EL (cell line): ENCODE measurements around the gene CACNA2D4.
A peak's percentile ranks its signal among the peaks of the same experiment; 100 is the strongest.

Source experiments
- DNase-seq: peaks from one replicate; pipeline ENCODE4 v3.0.0-alpha.2; 2016

CACNA2D4 gene

DNA sequence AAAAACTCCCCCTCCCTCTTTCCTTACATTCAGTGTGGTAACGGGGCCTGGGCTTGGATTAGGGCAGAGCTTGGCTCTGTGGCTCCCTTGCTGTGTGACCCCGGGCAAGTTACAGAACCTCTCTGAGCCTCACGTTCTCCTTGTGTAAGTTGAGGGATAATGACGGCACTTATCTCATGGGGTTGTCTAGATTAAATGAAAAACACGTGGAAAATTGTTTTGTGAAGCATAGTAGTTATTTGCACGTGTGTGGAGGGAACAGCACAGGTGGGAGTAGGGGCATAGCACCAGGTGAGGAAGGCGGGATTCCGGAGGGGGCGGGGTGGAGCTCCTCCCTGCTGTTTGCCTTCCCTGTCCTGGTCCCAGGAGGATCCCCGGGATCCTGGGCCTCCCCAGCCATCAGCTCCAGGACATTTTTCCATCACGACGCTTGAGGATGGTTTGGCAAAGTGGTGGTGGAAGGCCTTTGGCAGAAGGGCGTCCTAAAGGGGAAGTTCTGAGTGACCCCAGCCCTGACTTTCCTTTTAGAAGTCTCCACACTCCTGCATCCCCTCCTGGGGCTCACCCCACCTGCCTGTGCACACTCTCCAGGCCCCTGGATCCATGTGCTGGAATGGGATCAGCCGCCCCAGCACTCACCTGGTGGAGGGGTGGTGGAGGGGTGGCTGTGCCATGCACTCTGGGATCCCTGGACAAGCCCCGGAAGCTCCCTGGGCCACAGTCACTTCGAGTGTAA, 75.4 kb downstream of the CACNA2D4 start:
- no peak for DNase-seq

- DNase-seq = no peak
Observed at GRCh38 chr12:1842183-1842904, 76.1 kb downstream of the CACNA2D4 start.

- no peak for DNase-seq
Observed at GRCh38 chr12:1841586-1842182, 76.8 kb downstream of the CACNA2D4 start.

- no peak for DNase-seq
Observed at GRCh38 chr12:1840981-1841425, 77.4 kb downstream of the CACNA2D4 start.

DNA sequence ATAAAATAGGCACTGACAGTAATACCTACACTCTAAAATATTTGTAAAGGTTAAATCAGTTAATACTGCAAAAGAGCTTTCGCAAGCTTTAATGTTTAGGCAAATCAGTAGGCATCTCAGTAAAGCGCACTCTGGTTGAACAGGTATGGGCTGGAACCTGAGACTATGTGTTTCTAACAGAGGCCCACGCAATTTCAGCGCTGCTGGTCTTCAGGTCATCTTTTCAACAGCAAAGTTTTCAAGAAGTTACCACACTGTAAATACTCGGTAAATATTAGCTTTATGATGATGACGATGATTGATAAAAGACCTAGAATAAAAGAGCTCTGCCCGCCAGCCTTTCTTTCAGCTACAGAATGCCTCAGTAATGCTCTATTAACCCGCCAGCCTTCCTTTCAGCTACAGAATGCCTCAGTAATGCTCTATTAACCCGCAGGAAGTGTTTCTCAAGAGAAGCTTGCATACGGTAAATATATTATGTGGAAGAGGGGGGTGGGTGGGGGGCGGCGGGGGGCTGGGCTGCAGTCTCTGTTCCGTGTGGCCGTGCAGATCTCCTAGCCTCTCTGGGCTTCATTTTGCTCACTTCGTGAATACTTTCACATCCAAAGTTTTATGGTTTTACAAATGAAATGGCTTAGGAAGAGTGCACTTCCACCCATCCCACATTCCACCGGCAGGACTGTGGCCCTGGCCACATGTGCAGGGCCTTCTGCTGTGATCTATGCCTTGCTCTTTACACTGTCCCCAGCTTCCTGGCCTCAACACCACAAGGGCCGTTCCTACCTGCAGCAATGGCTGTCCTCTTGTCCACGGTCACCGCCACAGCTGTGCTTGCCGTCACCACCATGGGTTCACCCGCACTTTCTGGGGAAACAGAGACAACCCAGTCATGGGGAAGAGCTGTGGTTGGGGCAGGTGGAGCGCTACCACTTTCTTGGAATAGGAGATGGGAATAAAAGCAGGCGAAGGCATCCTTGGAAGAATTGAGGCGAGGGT, 78.2 kb downstream of the CACNA2D4 start:
- DNase-seq = no peak

GRCh38 chr12:1839464-1839863, 79.0 kb downstream of the CACNA2D4 start:
- DNase-seq = no peak

GRCh38 chr12:1838994-1839365, 79.5 kb downstream of the CACNA2D4 start:
- DNase-seq = no peak

DNA sequence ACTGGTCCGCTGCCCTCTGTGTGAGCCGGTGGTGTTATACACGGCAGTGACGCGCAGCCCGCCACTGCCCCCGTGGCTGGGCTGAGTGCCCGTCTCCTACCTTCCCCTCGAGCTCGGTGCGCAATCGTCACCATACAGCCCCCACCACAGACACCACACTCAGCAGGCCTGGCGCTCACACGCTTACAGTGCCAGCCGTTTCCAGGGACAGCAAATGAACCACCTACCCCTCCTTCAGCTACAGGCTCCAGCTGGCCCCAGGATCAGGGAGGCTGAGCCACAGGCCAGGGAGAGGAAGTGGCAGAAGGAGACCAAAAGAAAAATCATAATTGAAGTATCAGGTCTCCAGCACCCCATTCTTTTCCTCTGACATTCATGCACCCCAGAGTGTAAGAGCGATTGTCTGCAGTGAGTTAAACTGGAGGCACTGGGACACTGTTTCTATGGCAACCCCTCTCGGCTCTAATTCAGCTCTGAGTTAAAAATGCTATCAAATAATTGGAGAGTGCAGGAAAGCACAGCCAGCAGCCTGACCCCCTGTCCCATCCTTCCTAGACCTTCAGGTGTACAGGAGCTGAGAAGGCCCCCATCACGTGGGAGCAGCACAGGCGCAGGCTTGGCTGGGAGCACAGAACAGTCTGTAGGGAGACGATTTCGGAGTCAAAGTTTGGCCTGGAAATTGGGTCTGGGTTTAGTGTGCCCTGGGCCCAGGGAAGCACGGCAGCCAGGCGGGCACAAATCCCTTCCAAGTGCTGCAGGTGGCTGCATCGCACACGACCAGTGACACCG, 80.1 kb downstream of the CACNA2D4 start:
- no peak for DNase-seq

DNA sequence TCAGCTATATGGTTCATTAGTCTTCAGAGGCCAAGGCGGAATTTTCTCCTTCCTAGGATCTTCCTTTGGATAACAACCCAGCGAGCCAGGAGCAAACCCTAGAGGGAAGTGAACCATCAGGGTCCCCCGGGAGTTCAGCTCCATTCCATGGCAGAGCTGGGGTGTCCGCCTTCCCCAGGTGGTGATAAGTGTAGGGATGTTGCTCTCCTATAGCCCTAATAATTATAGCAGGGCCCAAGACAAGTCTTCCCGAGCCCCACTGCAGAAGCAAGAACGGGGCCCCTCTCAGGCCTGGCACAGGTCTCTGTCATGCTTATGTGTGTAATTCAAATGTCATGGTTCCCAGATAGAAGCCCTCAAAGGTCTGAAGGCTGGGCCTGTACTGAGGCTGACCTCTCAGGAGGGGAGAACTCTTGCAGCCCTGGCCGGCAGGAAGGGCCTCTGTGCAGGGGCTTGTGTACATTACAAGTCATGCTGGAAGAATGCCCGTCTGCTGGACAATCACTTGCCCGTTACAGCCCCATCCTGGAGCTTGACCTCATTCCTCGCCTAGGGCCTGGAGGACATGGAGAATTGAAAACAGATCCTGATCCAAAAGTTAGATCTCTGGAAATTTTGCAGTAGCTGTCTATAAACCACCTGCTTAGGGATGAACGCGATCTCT, 80.8 kb downstream of the CACNA2D4 start:
- DNase-seq = peak; percentile 83

GRCh38 chr12:1836854-1837421, 81.5 kb downstream of the CACNA2D4 start:
- no peak for DNase-seq

DNA sequence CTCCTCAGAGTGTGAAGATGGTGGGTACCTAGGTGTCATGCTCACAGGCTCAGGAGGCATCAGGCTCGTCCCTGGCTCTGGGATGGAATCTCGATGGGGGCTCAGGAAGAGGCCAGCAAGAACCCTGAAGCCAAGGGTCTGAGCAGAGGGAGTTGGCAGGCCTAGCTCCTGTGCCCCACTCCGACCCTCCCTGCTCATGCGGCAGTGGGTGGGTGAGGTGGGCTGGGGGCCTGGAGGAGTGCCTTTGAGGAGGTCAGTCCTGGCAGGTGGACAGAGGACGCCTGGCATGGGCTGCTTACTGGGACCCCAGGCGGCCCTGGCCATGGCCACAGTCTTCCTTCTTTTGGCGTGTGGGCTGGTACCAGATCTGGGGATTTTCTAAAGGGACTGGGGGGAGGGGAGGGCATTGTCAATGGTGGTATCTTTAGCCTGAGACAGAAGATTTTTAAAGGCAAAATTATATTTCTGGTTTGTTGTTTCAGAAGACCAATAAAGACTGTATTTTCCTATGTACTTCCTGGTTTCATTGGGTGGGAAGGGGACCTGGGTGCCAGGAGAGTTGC, 82.1 kb downstream of the CACNA2D4 start:
- no peak for DNase-seq

DNA sequence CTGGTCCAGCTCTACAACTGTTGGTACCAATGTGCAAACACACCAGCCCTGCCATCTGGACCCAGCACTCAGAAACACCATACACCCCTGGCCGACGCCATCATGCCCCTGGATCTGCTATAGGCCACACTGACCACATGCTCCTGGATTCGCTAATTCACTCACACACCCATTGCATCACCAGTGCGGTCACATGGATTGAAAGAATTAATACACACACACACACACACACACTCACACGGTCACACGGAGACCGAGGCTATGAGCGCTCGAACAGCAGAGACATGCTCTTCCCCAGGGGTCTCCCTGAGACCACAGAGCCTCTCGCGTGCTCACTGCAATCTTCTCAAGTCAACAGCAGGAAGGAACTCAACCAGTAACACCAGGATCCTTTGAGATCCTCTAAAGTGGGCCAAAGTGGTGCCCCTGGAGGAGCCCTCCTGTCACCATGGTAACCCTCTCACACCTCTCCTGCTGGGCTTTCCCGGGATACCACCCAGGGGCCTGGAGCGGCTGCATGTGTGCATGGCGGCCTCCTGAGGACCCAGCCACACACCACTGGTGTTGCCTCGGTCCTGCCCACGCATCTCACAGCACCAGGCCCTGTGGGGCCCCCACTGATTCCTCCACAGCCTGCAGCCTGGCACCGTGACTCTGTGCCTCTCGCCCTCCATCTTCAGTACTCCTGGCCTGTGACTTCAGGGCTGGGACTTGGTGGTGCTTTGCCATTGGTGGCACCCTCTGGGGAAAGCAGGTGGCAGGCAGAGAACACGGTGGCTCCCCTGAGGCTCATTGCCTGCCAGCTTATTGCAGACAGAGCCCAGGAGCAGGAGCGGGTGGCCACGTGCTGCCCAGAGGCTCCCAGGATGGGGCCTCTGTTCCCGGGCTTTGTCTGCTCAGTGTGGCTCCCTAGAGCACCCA, 83.0 kb downstream of the CACNA2D4 start:
- DNase-seq = no peak

- no peak for DNase-seq
Observed at GRCh38 chr12:1834186-1834925, 84.1 kb downstream of the CACNA2D4 start.

- no peak for DNase-seq
Observed at GRCh38 chr12:1833596-1834028, 84.8 kb downstream of the CACNA2D4 start.

DNA sequence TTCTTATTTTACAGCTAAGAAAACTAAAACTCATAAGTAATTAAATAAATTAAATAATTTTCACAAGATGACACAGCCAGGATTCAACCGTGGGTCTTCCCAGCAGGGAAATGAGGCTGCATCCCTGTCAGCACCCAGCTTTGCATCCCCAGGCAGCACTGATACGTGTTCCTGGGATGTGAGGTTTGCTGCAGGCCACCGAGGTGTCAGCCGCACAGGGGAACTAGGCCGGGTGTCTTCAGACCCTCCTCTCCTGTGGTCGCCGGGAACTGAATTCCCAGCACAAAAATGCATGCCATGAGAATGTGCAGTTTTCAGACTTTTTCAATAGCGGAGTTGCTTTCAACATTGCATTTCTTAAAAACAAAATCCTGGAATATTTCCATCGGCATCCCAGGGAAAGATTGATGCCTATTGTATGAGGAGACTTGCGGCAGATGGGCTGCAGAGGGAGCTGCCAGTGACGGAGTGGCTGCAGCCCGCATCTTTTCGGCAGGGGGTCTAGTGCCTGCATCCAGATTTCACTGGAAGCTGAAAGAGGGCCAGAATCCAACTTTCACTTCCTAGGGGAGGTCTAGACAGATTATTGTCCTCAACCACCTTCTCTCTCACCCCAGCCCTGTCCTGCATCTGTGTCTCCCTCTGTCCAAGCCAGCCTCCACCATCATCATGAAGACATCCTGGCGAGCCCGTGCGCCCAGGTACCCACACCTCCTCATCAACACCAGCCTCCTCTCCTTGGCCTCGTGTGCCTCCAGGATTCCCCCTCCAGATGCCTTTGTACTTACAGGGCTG, 85.5 kb downstream of the CACNA2D4 start:
- no peak for DNase-seq

DNA sequence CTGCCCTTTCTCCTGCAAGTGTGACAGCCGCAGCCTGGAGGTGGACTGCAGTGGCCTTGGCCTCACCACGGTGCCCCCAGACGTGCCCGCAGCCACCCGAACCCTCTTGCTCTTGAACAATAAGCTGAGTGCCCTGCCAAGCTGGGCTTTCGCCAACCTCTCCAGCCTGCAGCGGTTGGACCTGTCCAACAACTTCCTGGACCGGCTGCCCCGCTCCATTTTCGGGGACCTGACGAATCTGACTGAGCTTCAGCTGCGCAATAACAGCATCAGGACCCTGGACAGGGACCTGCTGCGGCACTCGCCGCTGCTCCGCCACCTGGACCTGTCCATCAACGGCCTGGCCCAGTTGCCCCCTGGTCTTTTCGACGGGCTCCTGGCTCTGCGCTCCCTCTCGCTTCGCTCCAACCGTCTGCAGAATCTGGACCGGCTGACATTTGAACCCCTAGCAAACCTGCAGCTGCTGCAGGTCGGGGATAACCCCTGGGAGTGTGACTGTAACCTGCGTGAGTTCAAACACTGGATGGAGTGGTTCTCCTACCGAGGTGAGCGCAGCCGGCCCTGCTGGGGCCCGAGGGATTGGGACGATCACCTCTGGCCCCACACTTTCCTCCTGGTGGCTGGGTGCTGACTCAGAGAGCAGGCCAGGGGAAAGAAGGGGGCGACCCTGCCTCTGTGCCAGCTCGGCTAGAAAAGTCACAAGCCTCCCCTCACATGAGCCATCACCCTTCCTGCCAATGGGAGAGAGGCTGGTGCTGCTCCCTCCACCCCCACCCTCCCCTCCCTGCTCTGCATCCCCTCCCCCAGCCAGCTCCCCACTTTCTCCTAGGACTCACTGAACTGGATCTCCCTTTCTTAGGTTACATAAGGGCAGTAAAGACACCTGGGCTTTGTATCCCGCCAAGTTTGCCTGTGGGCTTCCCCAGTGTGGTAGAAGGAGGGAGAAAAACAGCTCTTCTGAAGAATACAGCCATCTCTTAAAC, 87.2 kb downstream of the CACNA2D4 start:
- peak; percentile 44 for DNase-seq
